Measurements from ENCODE around the gene PTAR1.

Gene PTAR1

DNA sequence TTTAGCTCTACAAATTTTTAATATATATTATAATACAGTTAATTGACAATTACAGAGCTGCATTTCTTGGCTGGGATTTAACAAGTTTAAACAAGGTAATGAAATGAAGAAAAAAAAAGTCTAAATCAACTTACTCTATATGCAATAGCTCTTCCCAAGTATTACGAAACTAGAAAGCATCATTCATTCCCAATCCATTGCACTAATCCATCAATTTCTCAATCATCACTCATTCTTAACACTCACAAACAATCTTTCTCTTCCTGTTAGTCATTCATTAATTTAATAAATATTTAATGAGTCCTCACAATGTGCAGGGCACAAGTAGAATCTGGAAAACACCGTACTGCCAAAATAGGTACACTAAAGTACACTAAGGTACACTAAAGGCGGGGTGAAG is 44.7 kb downstream of the PTAR1 start:
- Histone ChIP-seq H3K27me3 (ENCODE audit: insufficient read depth, low read length) (no peaks in the 10 kb centered on the region), H3K4me1 (ENCODE audit: insufficient read depth, low read length) (no peaks in the 10 kb centered on the region), H3K4me3 (ENCODE audit: low read length) (no peak overlapping the region), H3K36me3 (ENCODE audit: insufficient read depth, low read depth, low read length) (peaks cover 90% of the 10 kb centered on the region), H3K9me3 (ENCODE audit: insufficient read depth, low read depth, low read length) (no peaks in the 10 kb centered on the region), H3K9ac (ENCODE audit: low read depth, low read length) (no peak overlapping the region), H3K27ac (ENCODE audit: low read length) (no peak overlapping the region)

DNA sequence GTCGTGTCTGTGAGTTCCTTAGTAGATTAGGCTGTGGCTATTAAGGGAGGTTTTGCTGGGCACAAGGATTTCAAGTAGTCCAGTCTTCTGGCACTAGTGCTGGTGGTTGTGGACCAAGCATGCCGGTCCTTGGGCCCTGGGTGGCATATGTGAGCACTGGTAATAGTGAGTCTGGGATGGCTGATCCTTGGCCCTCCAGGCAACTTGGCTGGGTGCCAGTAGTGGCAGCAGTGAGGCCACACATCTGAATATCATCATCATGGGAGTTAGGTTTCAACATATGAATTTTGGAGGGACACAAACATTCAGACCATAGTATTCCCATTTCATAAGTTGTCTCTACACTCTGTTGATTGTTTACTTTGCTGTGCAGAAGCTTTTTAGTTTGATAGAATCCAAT is 62.3 kb downstream of the PTAR1 start:
- Histone ChIP-seq H3K27me3 (ENCODE audit: insufficient read depth, low read length) (no peaks in the 10 kb centered on the region), H3K9ac (ENCODE audit: low read depth, low read length) (no peak overlapping the region), H3K27ac (ENCODE audit: low read length) (no peak overlapping the region), H3K4me1 (ENCODE audit: insufficient read depth, low read length) (no peaks in the 10 kb centered on the region), H3K4me3 (ENCODE audit: low read length) (no peak overlapping the region), H3K36me3 (ENCODE audit: insufficient read depth, low read depth, low read length) (no peaks in the 10 kb centered on the region), H3K9me3 (ENCODE audit: insufficient read depth, low read depth, low read length) (peaks cover 6% of the 10 kb centered on the region; the same call in 1 of the 2 replicates)

DNA sequence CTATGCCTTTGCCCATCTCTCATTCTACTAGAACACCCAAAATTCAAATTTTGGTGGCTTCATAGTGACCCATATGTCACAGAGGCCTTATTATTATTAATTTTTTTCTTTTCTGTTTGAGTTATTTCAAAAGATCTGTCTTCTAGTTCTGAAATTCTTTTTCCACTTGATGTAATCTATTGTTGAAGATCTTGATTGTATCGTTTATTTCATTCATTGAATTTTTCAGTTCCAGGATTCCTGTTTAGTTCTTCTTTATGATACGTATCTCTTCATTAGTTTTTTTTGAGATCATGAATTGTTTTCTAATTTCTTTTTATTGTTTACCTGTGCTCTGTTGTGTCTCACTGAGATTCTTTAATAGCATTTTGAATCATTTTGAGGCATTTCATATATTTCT is 63.0 kb downstream of the PTAR1 start:
- peaks cover 6% of the 10 kb centered on the region; the same call in 1 of the 2 replicates for H3K9me3 ChIP-seq (ENCODE audit: insufficient read depth, low read depth, low read length)
- H3K27ac ChIP-seq (ENCODE audit: low read length): no peak overlapping the region
- no peak overlapping the region for H3K9ac ChIP-seq (ENCODE audit: low read depth, low read length)
- no peaks in the 10 kb centered on the region for H3K36me3 ChIP-seq (ENCODE audit: insufficient read depth, low read depth, low read length)
- H3K27me3 ChIP-seq (ENCODE audit: insufficient read depth, low read length): no peaks in the 10 kb centered on the region
- no peaks in the 10 kb centered on the region for H3K4me1 ChIP-seq (ENCODE audit: insufficient read depth, low read length)
- H3K4me3 ChIP-seq (ENCODE audit: low read length): no peak overlapping the region

GRCh38 chr9:69689991-69690538 is 69.7 kb downstream of the PTAR1 start:
- no peak overlapping the region for H3K27ac ChIP-seq (ENCODE audit: low read length)

GRCh38 chr9:69683927-69684326 is 75.9 kb downstream of the PTAR1 start:
- H3K36me3 ChIP-seq (ENCODE audit: insufficient read depth, low read depth, low read length): no peaks in the 10 kb centered on the region
- H3K27me3 ChIP-seq (ENCODE audit: insufficient read depth, low read length): no peaks in the 10 kb centered on the region
- H3K9ac ChIP-seq (ENCODE audit: low read depth, low read length): no peak overlapping the region
- no peaks in the 10 kb centered on the region; the same call in 1 of the 2 replicates for H3K9me3 ChIP-seq (ENCODE audit: insufficient read depth, low read depth, low read length)
- H3K4me3 ChIP-seq (ENCODE audit: low read length): no peak overlapping the region
- no peak overlapping the region for H3K27ac ChIP-seq (ENCODE audit: low read length)
- H3K4me1 ChIP-seq (ENCODE audit: insufficient read depth, low read length): no peaks in the 10 kb centered on the region

More at GRCh38 chr9:69689991-69690538, 69.7 kb downstream of the PTAR1 start:
- Histone ChIP-seq H3K27me3 (ENCODE audit: insufficient read depth, low read length) (no peaks in the 10 kb centered on the region), H3K9ac (ENCODE audit: low read depth, low read length) (no peak overlapping the region), H3K4me3 (ENCODE audit: low read length) (no peak overlapping the region), H3K9me3 (ENCODE audit: insufficient read depth, low read depth, low read length) (no peaks in the 10 kb centered on the region), H3K36me3 (ENCODE audit: insufficient read depth, low read depth, low read length) (no peaks in the 10 kb centered on the region), H3K4me1 (ENCODE audit: insufficient read depth, low read length) (no peaks in the 10 kb centered on the region)

DNA sequence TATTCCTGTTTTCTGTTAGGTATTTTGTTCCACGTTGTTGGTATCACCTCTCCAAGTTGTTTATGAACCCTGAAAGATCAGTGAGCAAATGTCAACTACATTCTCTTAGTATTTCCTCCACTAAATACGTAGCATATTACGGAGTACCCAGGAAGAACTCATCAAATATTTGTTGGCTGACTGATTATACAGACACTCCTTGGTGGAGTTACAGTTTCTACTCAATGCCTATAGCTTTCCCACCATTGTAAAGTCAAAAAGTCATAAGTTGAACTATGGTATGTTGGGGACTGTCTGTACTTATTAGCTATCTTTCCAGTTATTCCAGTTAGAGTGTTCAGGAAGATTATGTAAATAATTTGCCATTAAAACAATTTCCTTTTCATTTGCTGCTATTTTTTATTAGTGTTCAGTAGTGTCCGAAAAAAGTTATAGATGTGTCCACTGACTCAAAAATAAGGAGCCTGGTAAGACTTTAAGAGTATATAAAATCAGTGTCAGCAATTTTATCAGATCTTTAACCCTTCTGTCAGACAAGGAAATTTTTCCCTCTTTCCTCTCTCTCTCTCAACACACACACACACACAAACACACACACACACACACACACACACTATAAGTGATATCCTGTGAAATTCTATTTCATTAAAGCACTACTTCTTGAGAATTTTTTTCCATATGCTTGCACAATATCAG is 80.8 kb downstream of the PTAR1 start:
- no peaks in the 10 kb centered on the region for H3K27me3 ChIP-seq (ENCODE audit: insufficient read depth, low read length)

DNA sequence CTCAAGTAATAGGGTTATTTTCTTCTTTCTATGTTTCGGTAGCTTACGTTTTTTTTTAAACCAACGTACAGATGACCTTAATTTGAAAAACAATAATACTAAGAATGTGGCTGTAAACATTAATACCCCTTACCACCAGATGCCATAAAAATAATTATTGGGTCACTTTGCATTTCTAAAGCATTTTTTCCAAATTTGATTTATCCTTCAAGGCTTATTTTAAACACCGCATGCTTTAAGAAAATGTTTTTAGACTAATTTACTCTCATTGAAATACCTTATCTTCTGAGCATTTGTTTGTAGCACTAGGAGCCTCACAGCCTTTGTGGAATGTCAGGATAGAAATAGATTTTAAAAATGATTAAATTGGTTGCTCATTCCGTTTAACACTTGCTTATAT is 81.9 kb downstream of the PTAR1 start:
- Histone ChIP-seq H3K36me3 (ENCODE audit: insufficient read depth, low read depth, low read length) (no peaks in the 10 kb centered on the region), H3K27me3 (ENCODE audit: insufficient read depth, low read length) (no peaks in the 10 kb centered on the region), H3K4me3 (ENCODE audit: low read length) (no peak overlapping the region), H3K9ac (ENCODE audit: low read depth, low read length) (no peak overlapping the region), H3K4me1 (ENCODE audit: insufficient read depth, low read length) (no peaks in the 10 kb centered on the region), H3K9me3 (ENCODE audit: insufficient read depth, low read depth, low read length) (no peaks in the 10 kb centered on the region; the same call in 1 of the 2 replicates), H3K27ac (ENCODE audit: low read length) (no peak overlapping the region)

More for the DNA sequence above, 80.8 kb downstream of the PTAR1 start:
- H3K27ac ChIP-seq (ENCODE audit: low read length): no peak overlapping the region
- no peaks in the 10 kb centered on the region for H3K36me3 ChIP-seq (ENCODE audit: insufficient read depth, low read depth, low read length)
- H3K4me3 ChIP-seq (ENCODE audit: low read length): no peak overlapping the region
- no peaks in the 10 kb centered on the region; the same call in 1 of the 2 replicates for H3K9me3 ChIP-seq (ENCODE audit: insufficient read depth, low read depth, low read length)
- no peak overlapping the region for H3K9ac ChIP-seq (ENCODE audit: low read depth, low read length)
- no peaks in the 10 kb centered on the region for H3K4me1 ChIP-seq (ENCODE audit: insufficient read depth, low read length)

GRCh38 chr9:69675563-69675962 is 84.2 kb downstream of the PTAR1 start:
- Histone ChIP-seq H3K9ac (ENCODE audit: low read depth, low read length) (no peak overlapping the region), H3K27ac (ENCODE audit: low read length) (no peak overlapping the region), H3K27me3 (ENCODE audit: insufficient read depth, low read length) (peaks cover 14% of the 10 kb centered on the region), H3K9me3 (ENCODE audit: insufficient read depth, low read depth, low read length) (no peaks in the 10 kb centered on the region; the same call in 1 of the 2 replicates), H3K4me1 (ENCODE audit: insufficient read depth, low read length) (no peaks in the 10 kb centered on the region), H3K4me3 (ENCODE audit: low read length) (no peak overlapping the region), H3K36me3 (ENCODE audit: insufficient read depth, low read depth, low read length) (no peaks in the 10 kb centered on the region)

DNA sequence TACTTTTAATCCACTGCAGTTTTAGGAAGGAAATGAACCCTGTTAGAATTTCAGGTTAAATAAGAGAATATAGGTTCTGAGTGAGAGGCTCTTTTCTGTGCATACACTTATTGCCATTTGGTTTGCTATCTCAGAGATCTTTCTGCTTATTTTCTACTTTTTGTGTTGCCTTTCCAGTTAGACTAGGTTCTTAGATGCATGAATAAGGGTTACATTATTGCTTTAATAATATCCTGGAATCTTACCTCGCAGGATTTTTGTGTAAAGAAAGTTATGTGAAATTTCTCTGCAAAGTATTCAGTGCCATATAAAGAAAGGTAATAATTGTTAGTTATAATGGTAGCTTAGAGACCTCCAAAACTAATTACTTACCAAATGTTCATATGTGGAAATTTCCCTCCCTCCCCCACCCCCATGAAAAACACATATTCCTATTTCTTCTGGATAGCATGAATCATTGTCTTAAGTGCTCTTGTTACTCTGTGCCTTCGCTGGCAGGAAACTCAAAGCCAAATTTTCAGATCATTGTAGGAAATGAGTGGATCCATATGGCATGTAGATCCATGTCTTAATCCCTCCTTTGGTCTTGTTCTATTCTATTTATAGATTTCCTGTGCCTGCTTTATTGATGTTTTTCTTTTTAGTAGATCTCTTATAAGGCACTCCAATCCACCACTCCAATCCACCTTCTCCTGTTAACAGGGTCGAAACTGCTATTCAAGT is 84.9 kb downstream of the PTAR1 start:
- Histone ChIP-seq H3K9me3 (ENCODE audit: insufficient read depth, low read depth, low read length) (no peaks in the 10 kb centered on the region; the same call in 1 of the 2 replicates), H3K4me1 (ENCODE audit: insufficient read depth, low read length) (no peaks in the 10 kb centered on the region), H3K27me3 (ENCODE audit: insufficient read depth, low read length) (peaks cover 21% of the 10 kb centered on the region), H3K4me3 (ENCODE audit: low read length) (no peak overlapping the region), H3K36me3 (ENCODE audit: insufficient read depth, low read depth, low read length) (no peaks in the 10 kb centered on the region), H3K27ac (ENCODE audit: low read length) (no peak overlapping the region), H3K9ac (ENCODE audit: low read depth, low read length) (no peak overlapping the region)

DNA sequence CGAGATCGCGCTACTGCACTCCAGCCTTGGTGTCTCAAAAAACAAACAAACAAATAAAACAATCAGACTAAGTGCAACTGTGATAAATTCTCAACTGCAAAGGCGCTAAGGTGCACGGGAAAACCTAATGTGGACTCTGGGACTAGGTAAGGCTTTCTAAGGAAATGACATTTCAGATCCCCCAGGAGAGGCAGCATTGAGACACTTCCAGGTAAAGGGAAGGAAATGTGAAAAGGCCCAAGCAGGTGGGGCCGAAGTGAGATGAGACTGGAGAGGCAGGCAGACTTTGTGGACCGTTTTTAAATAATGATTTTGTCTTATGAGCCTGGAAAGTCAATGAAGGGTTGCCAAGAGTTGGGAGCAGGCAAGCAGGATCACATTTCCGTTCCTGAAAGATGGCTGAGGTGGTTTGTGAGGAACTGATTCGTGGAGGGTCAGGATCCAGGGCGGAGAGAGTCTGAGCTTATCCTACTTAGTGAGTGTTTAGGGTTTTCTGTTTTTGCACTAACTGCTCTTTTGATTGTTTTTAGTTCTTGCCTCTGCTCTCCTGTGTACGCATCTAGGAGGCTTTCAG is 85.6 kb downstream of the PTAR1 start:
- Histone ChIP-seq H3K27ac (ENCODE audit: low read length) (no peak overlapping the region), H3K4me3 (ENCODE audit: low read length) (no peak overlapping the region), H3K27me3 (ENCODE audit: insufficient read depth, low read length) (peaks cover 23% of the 10 kb centered on the region), H3K36me3 (ENCODE audit: insufficient read depth, low read depth, low read length) (no peaks in the 10 kb centered on the region), H3K9me3 (ENCODE audit: insufficient read depth, low read depth, low read length) (no peaks in the 10 kb centered on the region), H3K4me1 (ENCODE audit: insufficient read depth, low read length) (no peaks in the 10 kb centered on the region), H3K9ac (ENCODE audit: low read depth, low read length) (no peak overlapping the region)

DNA sequence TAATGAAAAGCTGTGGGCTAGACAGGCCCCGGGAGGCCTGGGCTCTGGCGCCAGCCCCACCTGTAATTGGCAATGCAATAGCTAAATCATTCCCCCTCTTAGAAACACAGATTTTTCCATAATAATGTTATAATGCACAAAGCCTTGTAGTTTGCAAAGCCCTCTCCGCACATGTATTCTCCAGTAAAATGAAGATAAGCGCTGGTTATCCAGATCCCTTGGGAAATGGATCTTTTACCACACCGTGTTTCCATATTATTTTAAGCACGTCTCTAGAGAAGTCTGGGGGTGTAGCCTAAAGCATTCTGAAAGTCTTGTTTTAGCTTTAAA is 86.5 kb downstream of the PTAR1 start:
- peak overlapping the region; percentile 72; the same call in 1 of the 2 replicates for H3K4me3 ChIP-seq (ENCODE audit: low read length)
- H3K27ac ChIP-seq (ENCODE audit: low read length): no peak overlapping the region
- H3K27me3 ChIP-seq (ENCODE audit: insufficient read depth, low read length): peaks cover 30% of the 10 kb centered on the region
- no peaks in the 10 kb centered on the region for H3K36me3 ChIP-seq (ENCODE audit: insufficient read depth, low read depth, low read length)
- no peaks in the 10 kb centered on the region for H3K9me3 ChIP-seq (ENCODE audit: insufficient read depth, low read depth, low read length)
- no peaks in the 10 kb centered on the region for H3K4me1 ChIP-seq (ENCODE audit: insufficient read depth, low read length)
- peak overlapping the region; percentile 32; the same call in 1 of the 2 replicates for H3K9ac ChIP-seq (ENCODE audit: low read depth, low read length)
